ENCODE data around the gene HDAC1. TPM values are rescaled to one million over a fixed set of nuclear protein-coding genes. Genes with fewer than 3 reads are reported as not detected.
"Not testable (repeated sequence)": the region's sequence is repeated elsewhere in the genome, so short reads cannot be mapped to it uniquely, and the experiment has no call there.

The HDAC1 gene
- total RNA-seq, 6 experiments from 2014 or later: 78.5 to 94.9 (median 92.2) TPM

GRCh38 chr1:32272557-32273390 lies 19.1 kb upstream of the HDAC1 start:
- Mint-ChIP-seq H3K4me1 (ENCODE audit: low read depth) (0 out of 2 replicates have a peak, but pooled peaks cover 5% of the 10 kb centered on the region), H3K27ac (no peak overlapping the region), H3K9me3 (no peaks in the 10 kb centered on the region), H3K4me3 (no peak overlapping the region), H3K36me3 (ENCODE audit: low read depth) (no peaks in the 10 kb centered on the region), H3K27me3 (ENCODE audit: insufficient read depth) (peaks cover 26% of the 10 kb centered on the region)
- no peak for TF ChIP-seq CTCF (IDR thresholded peaks at IDR 0.05)
- DNase-seq: no peak

- Mint-ChIP-seq H3K4me1 (ENCODE audit: low read depth) (0 out of 2 replicates have a peak, but pooled peaks cover 5% of the 10 kb centered on the region), H3K27me3 (ENCODE audit: insufficient read depth) (peaks cover 26% of the 10 kb centered on the region), H3K27ac (no peak overlapping the region), H3K36me3 (ENCODE audit: low read depth) (no peaks in the 10 kb centered on the region), H3K9me3 (no peaks in the 10 kb centered on the region), H3K4me3 (no peak overlapping the region)
- TF ChIP-seq CTCF (IDR thresholded peaks at IDR 0.05): no peak
- no peak for DNase-seq
Measured at GRCh38 chr1:32273391-32274208, 18.3 kb upstream of the HDAC1 start.

- H3K27ac Mint-ChIP-seq: no peak overlapping the region
- DNase-seq: no peak
Measured at GRCh38 chr1:32274646-32275340, 17.1 kb upstream of the HDAC1 start.

GRCh38 chr1:32275424-32275823 lies 16.5 kb upstream of the HDAC1 start:
- no peak for TF ChIP-seq CTCF (IDR thresholded peaks at IDR 0.05)
- no peak overlapping the region for H3K27ac Mint-ChIP-seq
- 0 out of 2 replicates have a peak, but pooled peaks cover 5% of the 10 kb centered on the region for H3K4me1 Mint-ChIP-seq (ENCODE audit: low read depth)
- no peaks in the 10 kb centered on the region for H3K36me3 Mint-ChIP-seq (ENCODE audit: low read depth)
- no peaks in the 10 kb centered on the region for H3K9me3 Mint-ChIP-seq
- no peak for DNase-seq
- H3K4me3 Mint-ChIP-seq: no peak overlapping the region
- H3K27me3 Mint-ChIP-seq (ENCODE audit: insufficient read depth): peaks cover 32% of the 10 kb centered on the region

More at GRCh38 chr1:32274646-32275340, 17.1 kb upstream of the HDAC1 start:
- Mint-ChIP-seq H3K36me3 (ENCODE audit: low read depth) (no peaks in the 10 kb centered on the region), H3K27me3 (ENCODE audit: insufficient read depth) (peaks cover 30% of the 10 kb centered on the region), H3K4me3 (no peak overlapping the region), H3K9me3 (no peaks in the 10 kb centered on the region), H3K4me1 (ENCODE audit: low read depth) (0 out of 2 replicates have a peak, but pooled peaks cover 5% of the 10 kb centered on the region)
- no peak for TF ChIP-seq CTCF (IDR thresholded peaks at IDR 0.05)

- Mint-ChIP-seq H3K4me3 (no peak overlapping the region), H3K9me3 (no peaks in the 10 kb centered on the region)
- DNase-seq: no peak
Measured at GRCh38 chr1:32276032-32276782, 15.7 kb upstream of the HDAC1 start.

GRCh38 chr1:32284777-32285176 lies 7.1 kb upstream of the HDAC1 start:
- H3K36me3 Mint-ChIP-seq (ENCODE audit: low read depth); DNase-seq; H3K4me3 Mint-ChIP-seq; H3K4me1 Mint-ChIP-seq (ENCODE audit: low read depth); H3K9me3 Mint-ChIP-seq; H3K27ac Mint-ChIP-seq; H3K27me3 Mint-ChIP-seq (ENCODE audit: insufficient read depth): not testable (repeated sequence)

More at GRCh38 chr1:32276032-32276782, 15.7 kb upstream of the HDAC1 start:
- TF ChIP-seq CTCF (IDR thresholded peaks at IDR 0.05): no peak
- Mint-ChIP-seq H3K27me3 (ENCODE audit: insufficient read depth) (peaks cover 34% of the 10 kb centered on the region), H3K36me3 (ENCODE audit: low read depth) (no peaks in the 10 kb centered on the region), H3K27ac (no peak overlapping the region), H3K4me1 (ENCODE audit: low read depth) (0 out of 2 replicates have a peak, but pooled peaks cover 5% of the 10 kb centered on the region)

All from HFFc6 (cell line).